Peyer's patch (tissue), 4 donors: ENCODE data around the gene CSNK1G1.

Experiments
- CTCF ChIP-seq, 6 experiments: fragments of 450-650 bp in 4 of 6; fragments of 200-600 bp in 2 of 6; sonication (generic) in 1 of 6; IDR thresholded peaks; one replicate each; pipeline ENCODE4 v1.5.1; 2017 to 2019; ENCODE audit warnings: antibody characterized with exemption in 6 of 6, mild to moderate bottlenecking in 3 of 6, moderate library complexity in 1 of 6
- POLR2A ChIP-seq, 2 donors: fragments of 450-650 bp; IDR thresholded peaks; one replicate each; pipeline ENCODE4 v1.5.1; 2017; ENCODE audit warnings: antibody characterized with exemption in 2 of 2, mild to moderate bottlenecking in 2 of 2, moderate library complexity in 2 of 2

GRCh38 chr15:64381000-64381751 lies 25.2 kb upstream of the CSNK1G1 start, which contains the start of gene PCLAF:
- TF ChIP-seq POLR2A (IDR thresholded peaks at IDR 0.05) (no peak), CTCF (IDR thresholded peaks at IDR 0.05) (peak in 3 of 6 experiments; percentile 11 to 16 (median 16))
